GM18861 (cell line): ENCODE data around the gene WTAP.
"Not testable (repeated sequence)": the region's sequence is repeated elsewhere in the genome, so short reads cannot be mapped to it uniquely, and the experiment has no call there.

Experiments used
- ATAC-seq: cut with Tn5 transposase; IDR thresholded peaks from one replicate; pipeline ENCODE4 v1.9.1; 2021; ENCODE audit not compliant: unreplicated experiment

The WTAP gene

DNA sequence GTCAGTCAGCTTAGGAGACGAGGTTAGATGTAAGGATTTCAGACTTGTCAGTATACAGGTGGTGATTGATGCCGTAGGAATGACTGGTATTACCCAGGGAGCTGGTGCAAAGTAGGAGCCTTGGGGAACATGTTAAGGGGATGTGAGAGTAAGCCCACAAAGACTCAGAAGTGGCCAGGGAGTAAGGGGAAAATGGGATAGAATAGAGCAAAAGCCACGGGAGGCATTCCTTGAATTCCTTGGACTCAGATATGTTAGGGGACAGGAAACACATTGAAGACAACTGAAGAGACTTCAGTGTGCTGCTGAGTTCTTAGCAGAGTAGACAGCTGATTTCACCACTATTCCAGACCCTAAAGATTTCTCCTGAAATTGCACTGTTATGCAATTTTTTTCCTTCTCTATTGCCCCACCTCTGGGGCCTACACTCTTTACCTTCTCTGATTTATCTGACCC is 33.3 kb downstream of the WTAP start:
- ATAC-seq, result no peak

DNA sequence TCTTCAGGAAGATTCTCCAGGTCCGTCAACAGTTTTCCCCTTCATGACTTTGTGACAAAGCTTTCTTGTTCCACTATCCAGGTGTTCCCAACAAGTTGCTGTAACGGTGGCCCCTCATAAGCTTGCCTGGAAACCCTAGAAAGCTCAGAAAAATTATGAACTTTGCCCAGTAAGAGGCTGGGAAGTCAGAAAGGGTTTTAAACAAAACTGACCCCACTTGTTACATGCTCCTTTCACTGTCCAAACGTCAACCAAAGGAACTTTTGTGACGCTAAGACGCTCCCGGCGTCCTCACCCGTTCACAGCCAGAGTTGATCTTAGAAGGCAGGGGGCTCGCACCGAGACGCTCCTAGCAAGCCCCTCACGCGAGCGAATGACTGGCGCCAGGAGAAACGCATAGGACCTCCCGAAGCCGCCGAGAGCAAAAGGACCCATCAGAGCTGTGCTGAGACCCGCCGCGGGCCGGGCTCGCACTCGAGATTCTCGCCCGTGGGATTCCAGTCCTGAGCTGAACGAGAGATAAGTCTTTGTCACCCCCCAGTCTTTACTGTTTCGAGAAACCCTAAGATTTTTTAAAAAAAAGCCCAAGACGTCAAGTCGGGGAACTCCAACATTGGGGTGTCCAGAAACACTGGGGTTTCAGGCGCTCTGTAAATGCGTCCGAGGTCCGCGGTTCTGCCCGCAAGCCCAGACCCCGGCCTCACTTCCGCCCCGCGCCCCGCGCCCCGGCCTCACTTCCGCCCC is 34.0 kb downstream of the WTAP start:
- no peak for ATAC-seq

- ATAC-seq, result peak; percentile 89
Observed at GRCh38 chr6:159761873-159762680, 34.8 kb downstream of the WTAP start, which contains the start of gene ACAT2. Gene ACAT2, plus strand, starts transcription at chr6:159762045. Its CDS starts 43 bp downstream, at chr6:159762088.

GRCh38 chr6:159762681-159763293 is 35.5 kb downstream of the WTAP start:
- ATAC-seq, result no peak

DNA sequence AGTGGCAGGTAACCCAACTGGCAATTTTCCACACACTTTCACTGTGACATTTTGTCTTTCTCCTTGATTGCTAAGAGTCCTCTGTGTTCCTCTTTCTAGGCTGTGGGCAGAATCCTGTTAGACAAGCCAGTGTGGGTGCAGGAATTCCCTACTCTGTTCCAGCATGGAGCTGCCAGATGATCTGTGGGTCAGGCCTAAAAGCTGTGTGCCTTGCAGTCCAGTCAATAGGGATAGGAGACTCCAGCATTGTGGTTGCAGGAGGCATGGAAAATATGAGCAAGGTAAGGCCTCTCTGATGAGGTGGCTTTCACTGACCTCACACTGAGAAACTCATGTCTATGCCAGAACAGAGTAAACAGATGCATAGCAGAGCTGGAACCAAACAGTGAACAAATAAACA is 39.6 kb downstream of the WTAP start:
- ATAC-seq, result no peak

DNA sequence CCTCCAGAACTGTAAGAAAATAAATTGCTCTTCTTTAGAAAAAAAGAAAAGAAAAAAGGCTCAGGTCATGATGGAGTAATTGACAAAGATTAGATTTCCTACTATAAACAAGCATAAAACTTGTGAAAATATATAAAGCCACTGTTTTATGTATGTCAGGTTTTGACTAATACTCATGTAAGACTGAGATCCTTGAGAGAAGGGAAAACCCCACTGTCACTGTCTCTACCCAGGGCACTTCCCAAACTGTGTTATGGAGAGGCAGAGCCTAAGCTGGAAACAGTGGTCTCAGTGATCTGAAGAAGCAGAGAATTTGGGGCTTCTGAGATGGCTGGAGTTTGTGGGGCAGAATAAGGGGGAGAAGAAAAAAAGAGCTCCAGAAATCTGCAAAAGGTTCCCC is 42.2 kb downstream of the WTAP start:
- no peak for ATAC-seq

DNA sequence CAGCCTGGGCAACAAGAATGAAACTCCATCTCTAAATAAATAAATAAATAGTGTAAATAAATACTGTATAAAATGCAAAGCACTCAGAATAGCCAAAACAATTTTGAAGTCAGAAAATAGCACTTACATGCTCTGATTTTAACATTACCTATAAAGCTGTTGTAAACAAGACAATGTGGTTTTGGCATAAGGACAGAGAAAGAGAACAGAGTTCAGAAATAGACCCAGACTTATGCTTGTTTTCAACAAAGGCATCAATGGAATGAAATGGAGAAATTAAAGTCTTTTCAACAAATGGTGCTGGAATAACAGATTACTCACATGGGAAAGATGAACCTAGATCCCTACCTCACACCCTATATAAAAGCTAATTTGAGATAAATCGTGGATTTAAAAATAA is 44.9 kb downstream of the WTAP start:
- ATAC-seq, result no peak

GRCh38 chr6:159777240-159777904 is 50.1 kb downstream of the WTAP start:
- ATAC-seq, result no peak

DNA sequence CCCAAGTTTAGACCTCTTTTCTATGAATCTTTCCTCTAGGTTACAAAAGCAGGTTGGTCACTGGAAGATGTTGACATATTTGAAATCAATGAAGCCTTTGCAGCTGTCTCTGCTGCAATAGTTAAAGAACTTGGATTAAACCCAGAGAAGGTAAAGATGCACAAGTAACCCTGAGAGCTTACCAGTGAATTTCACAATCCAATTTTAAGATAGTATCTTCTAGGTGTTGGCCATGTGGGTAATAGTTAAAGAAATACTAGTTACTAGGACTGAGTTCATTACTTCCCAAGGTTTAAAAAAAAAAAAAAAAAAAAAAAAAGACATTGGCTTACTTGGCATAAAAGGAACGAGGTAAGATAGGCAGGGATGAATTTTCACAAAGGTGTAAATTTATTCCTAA is 50.8 kb downstream of the WTAP start:
- no peak for ATAC-seq

- ATAC-seq, result no peak
Observed at GRCh38 chr6:159778542-159779103, 51.3 kb downstream of the WTAP start.

DNA sequence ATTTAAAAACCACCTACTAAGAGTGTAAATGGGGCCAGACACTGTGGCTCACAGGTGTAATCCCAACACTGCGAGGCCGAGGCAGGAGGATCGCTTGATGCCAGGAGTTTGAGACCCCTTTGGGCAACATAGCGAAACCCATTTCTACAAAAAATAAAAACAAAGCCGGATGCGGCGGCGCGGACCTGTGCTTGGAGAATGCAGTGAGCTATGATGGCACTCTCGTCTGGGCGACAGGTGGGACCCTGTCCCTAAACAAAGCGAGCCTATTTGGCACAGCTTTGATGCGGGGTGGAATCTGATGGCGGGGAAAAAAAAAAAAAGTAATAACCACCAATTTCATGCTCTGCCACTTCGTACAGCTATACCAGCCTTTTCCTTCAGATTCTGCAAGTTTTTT is 61.0 kb downstream of the WTAP start:
- no peak for ATAC-seq

DNA sequence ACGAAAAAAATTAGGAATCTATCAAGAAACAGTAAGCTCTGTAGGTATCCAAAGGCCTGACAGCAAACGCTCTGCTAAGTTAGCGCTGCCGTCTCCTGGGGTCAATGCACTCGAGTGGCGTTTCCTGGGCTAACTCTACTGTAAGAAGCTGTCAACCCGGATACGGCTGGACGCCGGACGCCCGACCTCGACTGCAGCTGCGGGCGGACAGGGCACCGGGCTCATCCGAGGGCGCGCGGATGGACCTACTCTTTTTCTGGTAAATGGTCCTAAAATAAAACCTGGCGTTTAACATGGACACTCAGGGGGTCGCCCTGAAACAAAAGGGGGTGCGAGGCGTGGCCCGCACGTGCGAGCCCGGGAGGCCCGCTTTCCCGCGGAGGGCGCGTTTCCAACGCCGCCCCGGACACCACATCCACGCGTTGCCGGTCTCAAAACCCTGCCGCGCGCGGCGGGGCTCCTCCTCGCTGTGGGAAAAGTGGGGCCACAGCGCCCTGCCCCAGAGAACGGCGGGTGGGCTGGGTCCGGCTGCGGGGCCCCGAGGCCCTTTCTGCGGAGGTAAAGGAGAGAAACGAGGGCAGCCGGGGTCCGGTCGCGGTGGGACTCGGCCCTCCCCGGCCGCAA is 61.6 kb downstream of the WTAP start:
- no peak for ATAC-seq

DNA sequence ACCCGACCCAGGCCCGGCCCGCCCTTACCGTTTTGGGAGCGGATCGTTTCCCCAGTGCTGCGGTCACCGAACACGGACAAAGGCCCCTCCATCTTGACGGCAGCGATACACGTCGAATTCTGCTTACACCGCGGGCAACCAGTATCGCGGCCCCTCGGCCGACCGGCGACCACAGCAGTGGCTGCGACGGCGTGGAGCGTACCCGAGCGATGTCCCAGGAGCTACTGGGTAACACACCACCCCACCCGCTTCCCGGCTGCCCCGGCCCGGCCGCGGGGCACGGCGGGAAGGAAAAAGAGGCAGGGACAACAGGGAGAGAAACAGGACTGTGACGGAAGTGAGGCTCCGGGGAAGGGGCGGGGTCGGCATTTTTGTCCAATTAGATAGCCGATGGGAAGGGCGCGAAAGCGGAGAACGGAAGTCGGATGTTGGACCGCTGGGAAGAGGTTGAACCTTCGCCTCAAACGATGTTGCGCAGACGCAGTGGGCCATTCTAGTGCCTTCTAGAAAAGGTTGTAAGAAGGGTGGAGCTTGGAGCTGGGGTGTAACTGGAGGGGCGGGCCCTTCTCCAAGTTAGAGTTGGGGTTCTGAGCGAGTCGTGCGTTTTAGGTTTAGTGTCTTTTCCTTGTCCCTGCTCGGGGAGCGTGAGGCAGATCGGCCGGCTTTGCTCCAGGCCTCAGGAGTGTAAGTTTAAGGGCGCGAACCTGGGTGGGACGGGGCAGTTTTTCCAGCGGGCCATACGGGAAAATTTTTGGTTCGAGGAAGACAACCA is 62.3 kb downstream of the WTAP start, which contains the start of gene TCP1:
Gene TCP1 (minus strand): TSS at position 226 of the 772 bp plus-strand sequence. CDS start 134 bp downstream, at position 92.
- peak; percentile 71 for ATAC-seq

DNA sequence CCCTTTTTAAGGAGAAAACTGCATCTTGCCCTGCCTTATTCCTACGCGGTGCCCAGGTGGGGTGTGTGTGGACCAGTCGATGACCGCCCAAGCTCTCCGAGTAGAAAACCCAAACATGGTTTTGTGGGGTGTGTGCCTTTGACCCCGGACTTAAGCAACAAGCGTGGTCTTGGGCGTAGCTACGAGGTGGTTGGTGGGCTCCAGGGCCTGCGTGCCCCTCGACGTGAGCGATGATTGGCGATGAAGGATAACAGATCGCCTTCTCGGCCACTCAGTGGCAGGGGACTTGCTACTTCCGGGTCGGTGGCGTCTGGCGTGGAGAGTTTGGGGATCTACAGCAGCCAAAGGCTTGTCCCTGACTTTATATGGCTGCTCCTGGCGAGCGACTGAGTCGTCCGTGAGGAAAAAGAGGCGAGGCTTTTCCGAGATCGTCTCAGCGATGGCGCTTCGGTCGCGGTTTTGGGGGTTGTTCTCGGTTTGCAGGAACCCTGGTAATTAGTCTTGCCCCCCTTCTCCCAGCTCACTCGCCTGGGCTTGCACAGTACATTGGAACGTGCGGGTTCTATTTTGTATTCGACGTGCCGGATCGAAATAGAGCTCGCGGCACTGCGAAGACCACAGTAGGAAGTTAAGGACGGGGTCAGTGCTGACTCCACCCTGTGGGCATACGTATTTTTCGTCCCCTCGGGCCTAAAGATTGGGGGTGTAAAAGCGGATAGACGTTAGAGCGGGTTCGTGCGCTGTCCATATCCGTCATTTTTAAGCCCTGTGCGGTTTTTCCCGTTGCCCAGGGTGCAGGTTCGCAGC is 63.0 kb downstream of the WTAP start, which contains the start of gene MRPL18:
Gene MRPL18 (plus strand): TSS at position 319 of the 807 bp plus-strand sequence. CDS start 121 bp downstream, at position 440.
- peak; percentile 81 for ATAC-seq

DNA sequence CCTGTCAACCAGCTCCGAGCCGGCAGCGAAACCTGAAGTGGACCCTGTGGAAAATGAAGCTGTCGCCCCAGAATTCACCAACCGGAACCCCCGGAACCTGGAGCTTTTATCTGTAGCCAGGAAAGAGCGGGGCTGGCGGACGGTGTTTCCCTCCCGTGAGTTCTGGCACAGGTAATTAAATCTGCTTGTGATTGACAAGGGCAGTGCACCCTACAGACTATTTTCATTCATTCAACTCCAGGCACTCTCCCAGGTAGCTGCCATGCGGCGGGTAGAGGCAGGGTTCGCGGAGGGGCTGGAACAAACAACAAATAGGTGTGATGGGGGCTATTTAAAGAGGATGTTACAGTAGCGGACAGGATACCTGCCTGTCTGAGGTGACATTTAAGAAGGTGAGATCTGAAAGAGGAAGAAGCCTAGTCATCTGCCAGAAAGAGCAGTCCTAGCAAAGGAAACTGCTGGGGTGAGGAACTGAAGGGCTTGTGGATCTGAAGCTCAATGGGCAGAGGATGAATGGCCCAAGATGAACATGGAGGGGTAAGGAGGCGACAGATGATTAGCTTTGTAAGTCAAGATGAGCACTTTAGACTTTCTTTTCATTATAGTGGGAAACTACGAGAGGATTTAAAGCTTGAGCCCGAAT is 63.8 kb downstream of the WTAP start:
- no peak for ATAC-seq

GRCh38 chr6:159794976-159795375 is 67.7 kb downstream of the WTAP start:
- ATAC-seq, result not testable (repeated sequence)

DNA sequence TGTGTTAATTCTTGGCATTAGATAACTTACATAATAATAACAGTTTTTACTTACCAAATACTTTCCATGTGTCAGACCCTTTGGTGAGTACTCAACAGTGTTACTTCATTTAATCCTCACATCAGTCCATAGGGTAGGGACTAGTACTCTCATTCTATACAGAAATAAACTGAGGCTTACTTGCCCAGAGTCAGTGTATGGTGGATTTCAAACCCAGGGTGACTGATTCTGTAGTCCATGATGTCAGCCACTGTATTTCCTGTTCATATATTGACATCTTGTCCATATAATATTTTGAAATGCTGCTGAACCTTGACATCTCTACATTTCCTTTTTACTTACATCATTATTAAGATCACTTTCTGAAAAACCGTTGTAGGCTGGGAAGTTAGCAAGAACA is 70.2 kb downstream of the WTAP start:
- no peak for ATAC-seq
